Measurements from ENCODE around the gene COIL. TPM values are rescaled to one million over a fixed set of nuclear protein-coding genes. Genes with fewer than 3 reads are reported as not detected.
A peak's percentile ranks its signal among the peaks of the same experiment; 100 is the strongest.

COIL gene
- total and polyA plus RNA-seq, 2 of the 13 experiments (the other 11 are each of a cell fraction or from before 2014, with no cell fraction given): 8.1 to 29.4 TPM

GRCh38 chr17:56977673-56978395 is 17.0 kb upstream of the COIL start, which contains the start of gene SCPEP1 (continued):
- 0 out of 2 replicates have a peak, but pooled peaks have one; percentile 15 for TF ChIP-seq ELF1 (CRISPR knock-in tag; IDR thresholded peaks at IDR 0.05)
- no peak for TF ChIP-seq E2F5 (CRISPR knock-in tag; conservative IDR thresholded peaks at IDR 0.05)
- TF ChIP-seq REPIN1 (CRISPR knock-in tag; IDR thresholded peaks at IDR 0.05; ENCODE audit: borderline replicate concordance, low read depth): no peak
- TF ChIP-seq KLF16 (CRISPR knock-in tag; IDR thresholded peaks at IDR 0.05): peak in 1 of 2 experiments; percentile 55; a peak in 2 of 4 replicates
- no peak for TF ChIP-seq ZNF781 (CRISPR knock-in tag; IDR thresholded peaks at IDR 0.05; ENCODE audit: borderline replicate concordance, not compliant biosample characterization)
- no peak for TF ChIP-seq FLYWCH1 (CRISPR knock-in tag; IDR thresholded peaks at IDR 0.05)
- TF ChIP-seq AGO1 (IDR thresholded peaks at IDR 0.05; ENCODE audit: low read depth, low read length, poor library complexity, severe bottlenecking): no peak
- TF ChIP-seq ZNF333 (CRISPR knock-in tag; IDR thresholded peaks at IDR 0.05; ENCODE audit: borderline replicate concordance): no peak
- TF ChIP-seq TEAD2 (CRISPR knock-in tag; IDR thresholded peaks at IDR 0.05): no peak
- no peak; the same call in 1 of the 2 replicates for TF ChIP-seq KLF6 (CRISPR knock-in tag; IDR thresholded peaks at IDR 0.05)
- no peak for TF ChIP-seq ZNF484 (CRISPR knock-in tag; IDR thresholded peaks at IDR 0.05; ENCODE audit: borderline replicate concordance, low read depth)
- TF ChIP-seq XRCC5 (optimal IDR thresholded peaks at IDR 0.05; ENCODE audit: low read length): no peak
- no peak for TF ChIP-seq FOXA1 (IDR thresholded peaks at IDR 0.05)
- TF ChIP-seq FOXA1 (CRISPR knock-in tag; IDR thresholded peaks at IDR 0.05): 0 out of 2 replicates have a peak, but pooled peaks have one; percentile 19
- 0 out of 2 replicates have a peak, but pooled peaks have one; percentile 40 for TF ChIP-seq FOXK1 (CRISPR knock-in tag; IDR thresholded peaks at IDR 0.05; ENCODE audit: borderline replicate concordance, low read depth)
- TF ChIP-seq ZNF7 (CRISPR knock-in tag; IDR thresholded peaks at IDR 0.05): no peak
- no peak for TF ChIP-seq ZNF234 (CRISPR knock-in tag; conservative IDR thresholded peaks at IDR 0.05)
- TF ChIP-seq ZBTB42 (CRISPR knock-in tag; IDR thresholded peaks at IDR 0.05): no peak
- no peak for TF ChIP-seq PAX8 (CRISPR knock-in tag; IDR thresholded peaks at IDR 0.05; ENCODE audit: borderline replicate concordance)
- peak; percentile 58; the same call in 1 of the 2 replicates for TF ChIP-seq ZNF768 (CRISPR knock-in tag; IDR thresholded peaks at IDR 0.05)
- no peak for TF ChIP-seq ZNF549 (CRISPR knock-in tag; IDR thresholded peaks at IDR 0.05)
- no peak for TF ChIP-seq CEBPZ (IDR thresholded peaks at IDR 0.05; ENCODE audit: low read length)
- no peak for TF ChIP-seq RBM22 (optimal IDR thresholded peaks at IDR 0.05; ENCODE audit: low read length)
- TF ChIP-seq MAFG (CRISPR knock-in tag; IDR thresholded peaks at IDR 0.05): no peak
- TF ChIP-seq ZNF292 (CRISPR knock-in tag; IDR thresholded peaks at IDR 0.05; ENCODE audit: borderline replicate concordance, low read depth): peak; percentile 85
- TF ChIP-seq CERS6 (CRISPR knock-in tag; IDR thresholded peaks at IDR 0.05): no peak
- TF ChIP-seq ZSCAN9 (CRISPR knock-in tag; IDR thresholded peaks at IDR 0.05; ENCODE audit: borderline replicate concordance): no peak
